ENCODE measurements around the gene TPM4. TPM values are rescaled to one million over a fixed set of nuclear protein-coding genes. Genes with fewer than 3 reads are reported as not detected.

Gene TPM4
- total and polyA plus RNA-seq, 2 of the 8 experiments (the other 6 are each of a cell fraction or from before 2014, with no cell fraction given) = 160 to 359 TPM

DNA sequence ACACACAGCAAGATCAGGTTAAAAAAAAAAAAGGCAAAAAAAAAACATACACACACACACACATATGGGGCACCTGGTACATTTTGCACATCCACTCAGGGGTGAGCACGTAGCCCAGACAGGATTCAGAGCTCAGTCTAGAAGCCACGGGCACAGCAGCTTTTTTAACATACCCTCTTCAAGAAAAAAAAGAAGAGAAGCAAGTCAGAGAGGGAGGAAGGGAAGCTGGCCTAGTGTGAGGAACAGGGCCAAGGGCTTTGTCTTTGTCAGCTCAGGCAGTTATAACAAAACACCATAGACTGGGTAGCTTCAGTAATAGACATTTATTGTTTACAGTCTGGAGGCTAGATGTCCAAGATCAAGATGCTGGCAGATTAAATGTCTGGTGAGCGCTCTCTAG is 2.3 kb upstream of the TPM4 start (continued):
- no peak for TF ChIP-seq POLR2AphosphoS5 (IDR thresholded peaks at IDR 0.05; ENCODE audit: low read depth, low read length)
- TF ChIP-seq JUND (IDR thresholded peaks at IDR 0.05; ENCODE audit: low read length) = no peak
- no peak for TF ChIP-seq CBX8 (IDR thresholded peaks at IDR 0.05; ENCODE audit: borderline replicate concordance, low read depth, low read length)
- no peak for TF ChIP-seq MAFK (IDR thresholded peaks at IDR 0.05; ENCODE audit: low read depth, low read length)
- TF ChIP-seq SAP30 (IDR thresholded peaks at IDR 0.05; ENCODE audit: insufficient read depth, insufficient replicate concordance, low read length) = no peak
- TF ChIP-seq BCL11A (IDR thresholded peaks at IDR 0.05; ENCODE audit: low read depth in 2 of 2, low read length in 2 of 2) = no peak
- TF ChIP-seq, protein P1, sequence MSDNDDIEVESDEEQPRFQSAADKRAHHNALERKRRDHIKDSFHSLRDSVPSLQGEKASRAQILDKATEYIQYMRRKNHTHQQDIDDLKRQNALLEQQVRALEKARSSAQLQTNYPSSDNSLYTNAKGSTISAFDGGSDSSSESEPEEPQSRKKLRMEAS (IDR thresholded peaks at IDR 0.05) = no peak
- no peak for TF ChIP-seq NANOG (IDR thresholded peaks at IDR 0.05; ENCODE audit: insufficient read depth, low read depth, low read length, poor library complexity, severe bottlenecking)
- TF ChIP-seq YY1 (IDR thresholded peaks at IDR 0.05; ENCODE audit: low read depth, low read length) = no peak
